ENCODE results near the gene AGAP5.
A peak's percentile ranks its signal among the peaks of the same experiment; 100 is the strongest.

Gene AGAP5

DNA sequence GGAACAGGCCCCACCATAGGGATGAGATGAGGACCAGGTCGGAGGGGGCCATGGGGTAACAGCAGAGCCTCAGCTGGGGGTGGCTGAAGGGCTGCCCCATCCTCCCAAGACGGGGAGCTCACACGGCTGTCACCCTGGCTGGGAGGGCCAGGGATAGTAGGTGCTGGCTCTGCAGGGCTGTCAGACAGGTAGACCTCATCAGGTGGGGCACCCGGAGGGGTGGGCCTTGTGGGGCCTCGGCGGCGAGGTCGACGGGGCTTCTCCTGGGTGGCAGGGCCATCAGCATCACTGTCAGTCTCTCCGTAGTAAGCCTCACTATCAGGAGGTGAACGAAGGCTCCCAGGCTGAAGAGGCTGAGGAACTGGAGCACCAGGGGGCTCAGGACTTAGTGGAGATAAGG is 44.7 kb downstream of the AGAP5 start:
- Histone ChIP-seq H3K9me3 (ENCODE audit: control insufficient read depth, insufficient read depth, low read length) (no peaks in the 10 kb centered on the region), H3K27me3 (ENCODE audit: control insufficient read depth, low read length) (no peaks in the 10 kb centered on the region), H3K79me2 (ENCODE audit: control insufficient read depth, low read length) (no peaks in the 10 kb centered on the region), H3K4me3 (ENCODE audit: low read length) (no peak overlapping the region), H3K27ac (ENCODE audit: low read depth, low read length) (no peak overlapping the region), H3F3A (ENCODE audit: control insufficient read depth, insufficient read depth) (no peaks in the 10 kb centered on the region), H4K20me1 (ENCODE audit: control insufficient read depth, insufficient read depth, low read depth, low read length) (no peaks in the 10 kb centered on the region), H3K36me3 (ENCODE audit: control insufficient read depth, low read length) (no peaks in the 10 kb centered on the region), H3K4me2 (ENCODE audit: low read length) (no peak overlapping the region), H3K4me1 (ENCODE audit: control insufficient read depth, low read length) (peaks cover 14% of the 10 kb centered on the region), H3K9me2 (replicated peaks; ENCODE audit: control insufficient read depth, low read length) (no peaks in the 10 kb centered on the region)
- TF ChIP-seq, protein P1, sequence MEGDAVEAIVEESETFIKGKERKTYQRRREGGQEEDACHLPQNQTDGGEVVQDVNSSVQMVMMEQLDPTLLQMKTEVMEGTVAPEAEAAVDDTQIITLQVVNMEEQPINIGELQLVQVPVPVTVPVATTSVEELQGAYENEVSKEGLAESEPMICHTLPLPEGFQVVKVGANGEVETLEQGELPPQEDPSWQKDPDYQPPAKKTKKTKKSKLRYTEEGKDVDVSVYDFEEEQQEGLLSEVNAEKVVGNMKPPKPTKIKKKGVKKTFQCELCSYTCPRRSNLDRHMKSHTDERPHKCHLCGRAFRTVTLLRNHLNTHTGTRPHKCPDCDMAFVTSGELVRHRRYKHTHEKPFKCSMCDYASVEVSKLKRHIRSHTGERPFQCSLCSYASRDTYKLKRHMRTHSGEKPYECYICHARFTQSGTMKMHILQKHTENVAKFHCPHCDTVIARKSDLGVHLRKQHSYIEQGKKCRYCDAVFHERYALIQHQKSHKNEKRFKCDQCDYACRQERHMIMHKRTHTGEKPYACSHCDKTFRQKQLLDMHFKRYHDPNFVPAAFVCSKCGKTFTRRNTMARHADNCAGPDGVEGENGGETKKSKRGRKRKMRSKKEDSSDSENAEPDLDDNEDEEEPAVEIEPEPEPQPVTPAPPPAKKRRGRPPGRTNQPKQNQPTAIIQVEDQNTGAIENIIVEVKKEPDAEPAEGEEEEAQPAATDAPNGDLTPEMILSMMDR (IDR thresholded peaks at IDR 0.05; ENCODE audit: low read depth, low read length, poor library complexity, severe bottlenecking) = no peak
- TF ChIP-seq EZH2phosphoT487 (IDR thresholded peaks at IDR 0.05; ENCODE audit: borderline replicate concordance, low read length) = no peak

GRCh38 chr10:73650537-73651331 is 47.2 kb downstream of the AGAP5 start:
- Histone ChIP-seq H3F3A (ENCODE audit: control insufficient read depth, insufficient read depth) (no peaks in the 10 kb centered on the region), H3K36me3 (ENCODE audit: control insufficient read depth, low read length) (no peaks in the 10 kb centered on the region), H3K4me2 (ENCODE audit: low read length) (peak overlapping the region; percentile 8; the same call in 1 of the 2 replicates), H4K20me1 (ENCODE audit: control insufficient read depth, insufficient read depth, low read depth, low read length) (no peaks in the 10 kb centered on the region), H3K9me3 (ENCODE audit: control insufficient read depth, insufficient read depth, low read length) (no peaks in the 10 kb centered on the region), H3K9me2 (replicated peaks; ENCODE audit: control insufficient read depth, low read length) (no peaks in the 10 kb centered on the region), H3K27ac (ENCODE audit: low read depth, low read length) (no peak overlapping the region), H3K4me3 (ENCODE audit: low read length) (no peak overlapping the region), H3K79me2 (ENCODE audit: control insufficient read depth, low read length) (no peaks in the 10 kb centered on the region), H3K4me1 (ENCODE audit: control insufficient read depth, low read length) (peaks cover 22% of the 10 kb centered on the region), H3K27me3 (ENCODE audit: control insufficient read depth, low read length) (no peaks in the 10 kb centered on the region)
- TF ChIP-seq, protein P1 (IDR thresholded peaks at IDR 0.05; ENCODE audit: low read depth, low read length, poor library complexity, severe bottlenecking) = no peak
- TF ChIP-seq EZH2phosphoT487 (IDR thresholded peaks at IDR 0.05; ENCODE audit: borderline replicate concordance, low read length) = no peak

GRCh38 chr10:73649876-73650536 is 47.9 kb downstream of the AGAP5 start:
- H3K9me2 ChIP-seq (replicated peaks; ENCODE audit: control insufficient read depth, low read length) = no peaks in the 10 kb centered on the region
- no peak overlapping the region for H3K27ac ChIP-seq (ENCODE audit: low read depth, low read length)
- peaks cover 22% of the 10 kb centered on the region for H3K4me1 ChIP-seq (ENCODE audit: control insufficient read depth, low read length)
- H3K4me3 ChIP-seq (ENCODE audit: low read length) = no peak overlapping the region
- H3K4me2 ChIP-seq (ENCODE audit: low read length) = peak overlapping the region; percentile 8; the same call in 1 of the 2 replicates
- TF ChIP-seq, protein P1 (IDR thresholded peaks at IDR 0.05; ENCODE audit: low read depth, low read length, poor library complexity, severe bottlenecking) = no peak
- TF ChIP-seq EZH2phosphoT487 (IDR thresholded peaks at IDR 0.05; ENCODE audit: borderline replicate concordance, low read length) = no peak
- no peaks in the 10 kb centered on the region for H3F3A ChIP-seq (ENCODE audit: control insufficient read depth, insufficient read depth)
- H3K79me2 ChIP-seq (ENCODE audit: control insufficient read depth, low read length) = no peaks in the 10 kb centered on the region
- no peaks in the 10 kb centered on the region for H3K36me3 ChIP-seq (ENCODE audit: control insufficient read depth, low read length)
- H3K9me3 ChIP-seq (ENCODE audit: control insufficient read depth, insufficient read depth, low read length) = no peaks in the 10 kb centered on the region
- no peaks in the 10 kb centered on the region for H3K27me3 ChIP-seq (ENCODE audit: control insufficient read depth, low read length)
- H4K20me1 ChIP-seq (ENCODE audit: control insufficient read depth, insufficient read depth, low read depth, low read length) = no peaks in the 10 kb centered on the region

Data from DOHH2 (cell line).